OCI-LY7 (cell line): ENCODE measurements around the gene OR4F6. TPM values are rescaled to one million over a fixed set of nuclear protein-coding genes. Genes with fewer than 3 reads are reported as not detected.

ENCODE experiments used
- BruUV-seq: library from RNA; stranded (reverse); fragments of 400-500 nt; replicated peaks from 2 replicates; lab custom pipeline; 2021; lab: Mats Ljungman, UMichigan
- CTCF ChIA-PET: fragments of 300-600 bp; sonication (Branson Sonifier 250); formaldehyde crosslinking; loops from one replicate; lab custom pipeline; 2022; ENCODE audit warnings: antibody characterized with exemption; ENCODE audit not compliant: unreplicated experiment; lab: Charles Lee
- POLR2A ChIA-PET: fragments of 300-600 bp; sonication (Branson Sonifier 250); formaldehyde crosslinking; loops from one replicate; lab custom pipeline; 2022; ENCODE audit warnings: antibody characterized with exemption; lab: Charles Lee
- DNase-seq: peaks from one replicate; pipeline ENCODE4 v3.0.0-alpha.2; 2015; ENCODE audit warnings: low spot score
- H2AFZ ChIP-seq: fragments of 200-600 bp; sonication (generic), shearing (Covaris generic); 2 replicates; pipeline ENCODE4 v1.6.1; 2014; ENCODE audit warnings: mild to moderate bottlenecking, antibody characterized with exemption, low read length, moderate library complexity
- H3K27ac ChIP-seq: fragments of 200-600 bp; sonication (generic); 2 replicates; pipeline ENCODE4 v1.5.1; 2014; ENCODE audit warnings: mixed run types, low read depth, mild to moderate bottlenecking, moderate library complexity, low read length, inconsistent platforms; ENCODE audit not compliant: poor library complexity, severe bottlenecking
- H3K36me3 ChIP-seq: fragments of 200-600 bp; sonication (generic); 2 replicates; pipeline ENCODE4 v1.6.1; 2014; ENCODE audit warnings: mild to moderate bottlenecking, antibody characterized with exemption, low read length, moderate library complexity, mixed read lengths; ENCODE audit not compliant: insufficient read depth
- H3K4me1 ChIP-seq: fragments of 200-600 bp; sonication (generic); 2 replicates; pipeline ENCODE4 v1.5.1; 2014; ENCODE audit warnings: mild to moderate bottlenecking, low read length; ENCODE audit not compliant: insufficient read depth, poor library complexity, severe bottlenecking
- H3K4me2 ChIP-seq: fragments of 200-600 bp; sonication (generic); 2 replicates; pipeline ENCODE4 v1.6.1; 2014; ENCODE audit warnings: mild to moderate bottlenecking, low read length
- H3K4me3 ChIP-seq: fragments of 200-600 bp; sonication (generic); 2 replicates; pipeline ENCODE4 v1.5.1; 2014; ENCODE audit warnings: mild to moderate bottlenecking, low read depth, low read length; ENCODE audit not compliant: poor library complexity, severe bottlenecking
- H3K79me2 ChIP-seq: fragments of 200-600 bp; sonication (generic); 2 replicates; pipeline ENCODE4 v1.6.1; 2016; ENCODE audit warnings: low read depth, mild to moderate bottlenecking, low read length, moderate library complexity, mixed read lengths; ENCODE audit not compliant: insufficient read depth
- H3K9me2 ChIP-seq: fragments of 200-600 bp; sonication (generic); 2 replicates; pipeline ENCODE4 v1.6.1; 2016; ENCODE audit warnings: mild to moderate bottlenecking, low read length, mixed read lengths; ENCODE audit not compliant: insufficient read depth
- H3K9me3 ChIP-seq: fragments of 200-600 bp; sonication (generic); 2 replicates; pipeline ENCODE4 v1.6.1; 2014; ENCODE audit warnings: mild to moderate bottlenecking, mixed run types, low read length, mixed read lengths
- H4K20me1 ChIP-seq: fragments of 200-600 bp; sonication (generic); 2 replicates; pipeline ENCODE4 v1.6.1; 2014; ENCODE audit warnings: mild to moderate bottlenecking, antibody characterized with exemption, low read length, moderate library complexity, mixed read lengths; ENCODE audit not compliant: insufficient read depth
- CTCF ChIP-seq: fragments of 200-600 bp; sonication (generic); conservative IDR thresholded peaks from 2 replicates; pipeline ENCODE4 v1.5.1; 2014; ENCODE audit warnings: mild to moderate bottlenecking, antibody characterized with exemption, low read length, moderate library complexity, mixed read lengths
- EZH2phosphoT487 ChIP-seq: fragments of 200-600 bp; sonication (generic); IDR thresholded peaks from 2 replicates; pipeline ENCODE4 v1.6.1; 2018; ENCODE audit warnings: low read depth, borderline replicate concordance, mild to moderate bottlenecking, mixed run types, antibody characterized with exemption, low read length, moderate library complexity, mixed read lengths
- intact Hi-C: fragments of 100-400 bp; cut with micrococcal nuclease; formaldehyde crosslinking; loops from one replicate; pipeline ENCODE4 v1.10.0; 2022; ENCODE audit not compliant: unreplicated experiment
- total RNA-seq, 2 experiments: library from RNA; depleted of rRNA in 1 of 2; stranded (reverse); fragments of >200 nt in 1 of 2; shearing (Covaris generic) in 1 of 2; gene quantifications; 2 replicates each; pipeline ENCODE4 v1.2.3, GENCODE V29; 2014 to 2022

OR4F6 gene
- total RNA-seq, 2 experiments from 2014 or later = not detected

GRCh38 chr15:101808201-101808600 lies 4.9 kb downstream of the OR4F6 start:
- no TSS peak for BruUV-seq
- intact Hi-C loops = no loop called here

DNA sequence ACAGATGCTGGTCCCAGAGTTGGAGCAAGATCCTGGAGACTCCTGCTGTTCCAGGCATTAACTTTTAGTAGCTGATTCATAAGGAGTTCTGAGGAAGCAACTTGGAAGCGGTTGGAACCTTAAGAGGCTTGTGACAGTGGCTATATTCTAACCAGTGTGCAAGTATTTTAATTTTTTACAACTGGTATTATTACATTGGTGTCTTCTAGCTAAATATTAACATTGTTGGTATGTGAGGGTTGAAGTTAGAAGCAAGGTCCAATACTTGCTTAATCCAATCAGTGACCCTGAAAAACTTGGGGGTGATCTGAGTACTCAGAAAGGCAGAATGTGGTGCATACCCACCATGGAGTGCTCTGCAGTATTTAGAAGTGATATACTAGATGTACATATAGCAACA lies 7.1 kb downstream of the OR4F6 start:
- no peaks in the 10 kb centered on the region for H4K20me1 ChIP-seq
- no TSS peak for BruUV-seq
- no peak overlapping the region for H3K27ac ChIP-seq
- H3K79me2 ChIP-seq = no peaks in the 10 kb centered on the region
- no peaks in the 10 kb centered on the region for H3K36me3 ChIP-seq
- H3K4me3 ChIP-seq = no peak overlapping the region
- DNase-seq = no peak
- intact Hi-C loops = no loop called here
- H3K9me2 ChIP-seq = no peaks in the 10 kb centered on the region
- TF ChIP-seq CTCF (no peak), EZH2phosphoT487 (no peak)
- H3K4me1 ChIP-seq = no peaks in the 10 kb centered on the region
- ChIA-PET POLR2A (no interaction called here), CTCF (no interaction called here)
- no peaks in the 10 kb centered on the region for H3K9me3 ChIP-seq
- H2AFZ ChIP-seq = no peak overlapping the region
- H3K4me2 ChIP-seq = no peak overlapping the region

More at GRCh38 chr15:101808201-101808600, 4.9 kb downstream of the OR4F6 start:
- no peaks in the 10 kb centered on the region for H3K4me1 ChIP-seq
- H3K9me3 ChIP-seq = no peaks in the 10 kb centered on the region
- H2AFZ ChIP-seq = no peak overlapping the region
- POLR2A ChIA-PET = interaction anchor here (0.6 to 0.7 kb wide), 2 partner anchors 70 to 150 kb away, joined by 3 read pairs; no protein-coding TSS in a partner anchor
- no peaks in the 10 kb centered on the region for H3K79me2 ChIP-seq
- no peak overlapping the region for H3K27ac ChIP-seq
- CTCF ChIA-PET = no interaction called here
- H3K36me3 ChIP-seq = no peaks in the 10 kb centered on the region
- H3K4me2 ChIP-seq = no peak overlapping the region
- no peak for DNase-seq
- H3K9me2 ChIP-seq = no peaks in the 10 kb centered on the region
- no peak for TF ChIP-seq CTCF
- TF ChIP-seq EZH2phosphoT487 = no peak
- H4K20me1 ChIP-seq = no peaks in the 10 kb centered on the region
- no peak overlapping the region for H3K4me3 ChIP-seq

DNA sequence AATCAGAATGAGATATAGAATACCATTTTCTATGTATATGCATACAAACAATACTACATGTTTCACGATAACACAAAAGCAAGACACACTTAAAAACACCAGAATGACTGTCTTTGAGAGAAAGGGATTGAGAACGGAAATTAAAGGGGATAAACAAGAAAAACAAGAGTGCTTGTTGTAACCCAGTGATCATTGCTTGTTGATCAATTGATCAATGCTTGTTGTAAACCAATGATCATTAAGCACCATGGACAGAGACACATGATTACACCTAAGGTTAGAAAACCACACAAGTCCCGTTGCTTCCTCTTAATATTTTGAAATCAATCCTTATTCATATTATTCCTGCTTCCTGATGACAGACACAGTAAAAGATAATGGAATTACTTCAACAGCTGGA lies 7.6 kb downstream of the OR4F6 start:
- Histone ChIP-seq H3K9me2 (no peaks in the 10 kb centered on the region), H3K4me2 (no peak overlapping the region), H3K79me2 (no peaks in the 10 kb centered on the region), H2AFZ (no peak overlapping the region), H4K20me1 (no peaks in the 10 kb centered on the region), H3K27ac (no peak overlapping the region), H3K36me3 (no peaks in the 10 kb centered on the region), H3K4me1 (no peaks in the 10 kb centered on the region), H3K4me3 (no peak overlapping the region), H3K9me3 (no peaks in the 10 kb centered on the region)
- POLR2A ChIA-PET = no interaction called here
- intact Hi-C loops = no loop called here
- no peak for DNase-seq
- CTCF ChIA-PET = no interaction called here
- TF ChIP-seq CTCF (no peak), EZH2phosphoT487 (no peak)
- BruUV-seq = no TSS peak
